HEK293 (cell line): Measurements from ENCODE around the gene STYXL1.

Experiments used
- CTCF ChIA-PET: fragments of 350-600 bp; formaldehyde crosslinking; extraction: SDS; loops from one replicate; lab custom pipeline; 2021; ENCODE audit warnings: antibody characterized with exemption; lab: Yijun Ruan, JAX
- POLR2A ChIA-PET: fragments of 300-600 bp; formaldehyde crosslinking; extraction: SDS; loops from one replicate; lab custom pipeline; 2020; ENCODE audit warnings: antibody characterized with exemption, inconsistent platforms; lab: Yijun Ruan, JAX
- H3K27ac ChIP-seq: fragments of 200-500 bp; sonication (Bioruptor generic); 2 replicates; pipeline ENCODE4 v1.5.1; 2014; ENCODE audit warnings: low read depth, low read length, control low read depth, inconsistent platforms; ENCODE audit errors: extremely low read depth
- H3K36me3 ChIP-seq, 2 experiments: fragments of 200-500 bp in 1 of 2; sonication (Bioruptor generic) in 1 of 2; 1 replicate in 1 of 2; 2 replicates in 1 of 2; pipeline ENCODE4 v1.5.1; 2014 to 2017; ENCODE audit warnings: inconsistent platforms in 2 of 2, low read length in 2 of 2; ENCODE audit not compliant: control insufficient read depth in 2 of 2, insufficient read depth in 1 of 2
- H3K4me1 ChIP-seq: fragments of 200-500 bp; sonication (Bioruptor generic); 2 replicates; pipeline ENCODE4 v1.5.1; 2014; ENCODE audit warnings: mild to moderate bottlenecking, low read length, inconsistent platforms; ENCODE audit not compliant: control insufficient read depth, insufficient read depth
- H3K4me3 ChIP-seq: 2 replicates; pipeline ENCODE4 v1.5.1; 2011; ENCODE audit warnings: low read depth, mild to moderate bottlenecking, control low read depth, low read length, moderate library complexity
- H3K9me3 ChIP-seq: fragments of 200-500 bp; sonication (Bioruptor generic); 2 replicates; pipeline ENCODE4 v1.5.1; 2014; ENCODE audit warnings: low read depth, low read length, inconsistent platforms; ENCODE audit not compliant: control insufficient read depth, insufficient read depth
- EGR2 ChIP-seq: fragments of 450-650 bp; formaldehyde crosslinking; IDR thresholded peaks from 2 replicates; pipeline ENCODE4 v1.5.1; 2016; ENCODE audit warnings: low read depth, missing biosample characterization, missing genetic modification characterization
- KLF1 ChIP-seq: fragments of 450-650 bp; formaldehyde crosslinking; IDR thresholded peaks from 2 replicates; pipeline ENCODE4 v1.5.1; 2016; ENCODE audit warnings: missing biosample characterization, missing genetic modification characterization
- SETDB1 ChIP-seq: IDR thresholded peaks from one replicate; pipeline ENCODE4 v1.6.1; 2017; ENCODE audit warnings: mild to moderate bottlenecking, low read length, moderate library complexity, mixed read lengths; ENCODE audit not compliant: insufficient read length
- SP7 ChIP-seq: fragments of 450-650 bp; formaldehyde crosslinking; IDR thresholded peaks from 2 replicates; pipeline ENCODE4 v1.5.1; 2016; ENCODE audit warnings: missing biosample characterization, missing genetic modification characterization
- ZBTB20 ChIP-seq: fragments of 450-650 bp; formaldehyde crosslinking; IDR thresholded peaks from 2 replicates; pipeline ENCODE4 v1.5.1; 2016; ENCODE audit warnings: missing biosample characterization, missing genetic modification characterization
- ZFP69B ChIP-seq: fragments of 450-650 bp; formaldehyde crosslinking; IDR thresholded peaks from 2 replicates; pipeline ENCODE4 v1.5.1; 2016; ENCODE audit warnings: missing biosample characterization, missing genetic modification characterization
- ZNF10 ChIP-seq: fragments of 450-650 bp; formaldehyde crosslinking; IDR thresholded peaks from 2 replicates; pipeline ENCODE4 v1.5.1; 2017; ENCODE audit warnings: missing biosample characterization, missing genetic modification characterization
- ZNF114 ChIP-seq: fragments of 450-650 bp; formaldehyde crosslinking; IDR thresholded peaks from 2 replicates; pipeline ENCODE4 v1.5.0; 2017; ENCODE audit warnings: missing biosample characterization, missing genetic modification characterization
- ZNF174 ChIP-seq: fragments of 450-650 bp; formaldehyde crosslinking; IDR thresholded peaks from 2 replicates; pipeline ENCODE4 v1.5.0; 2017; ENCODE audit warnings: missing biosample characterization, mild to moderate bottlenecking, missing genetic modification characterization
- ZNF202 ChIP-seq: fragments of 450-650 bp; formaldehyde crosslinking; IDR thresholded peaks from 2 replicates; pipeline ENCODE4 v1.5.1; 2016; ENCODE audit warnings: missing biosample characterization, missing genetic modification characterization, borderline replicate concordance
- ZNF473 ChIP-seq: fragments of 450-650 bp; formaldehyde crosslinking; IDR thresholded peaks from 2 replicates; pipeline ENCODE4 v1.5.1; 2017; ENCODE audit warnings: missing biosample characterization, missing genetic modification characterization
- ZNF514 ChIP-seq: fragments of 450-650 bp; formaldehyde crosslinking; IDR thresholded peaks from 2 replicates; pipeline ENCODE4 v1.5.1; 2016; ENCODE audit warnings: missing biosample characterization, missing genetic modification characterization
- ZNF571 ChIP-seq: fragments of 450-650 bp; formaldehyde crosslinking; IDR thresholded peaks from 2 replicates; pipeline ENCODE4 v1.5.0; 2017; ENCODE audit warnings: missing biosample characterization, missing genetic modification characterization
- ZNF610 ChIP-seq: fragments of 450-650 bp; formaldehyde crosslinking; IDR thresholded peaks from 2 replicates; pipeline ENCODE4 v1.5.1; 2016; ENCODE audit warnings: missing biosample characterization, missing genetic modification characterization, borderline replicate concordance
- ZNF768 ChIP-seq: fragments of 450-650 bp; formaldehyde crosslinking; IDR thresholded peaks from 2 replicates; pipeline ENCODE4 v1.5.1; 2018; ENCODE audit warnings: missing biosample characterization, mild to moderate bottlenecking, missing genetic modification characterization
- ZNF791 ChIP-seq: fragments of 450-650 bp; formaldehyde crosslinking; IDR thresholded peaks from 2 replicates; pipeline ENCODE4 v1.5.1; 2016; ENCODE audit warnings: missing biosample characterization, missing genetic modification characterization
- ZSCAN16 ChIP-seq: fragments of 450-650 bp; formaldehyde crosslinking; IDR thresholded peaks from 2 replicates; pipeline ENCODE4 v1.5.1; 2016; ENCODE audit warnings: missing biosample characterization, missing genetic modification characterization
- TF ChIP-seq, protein P1 (sequence below): fragments of 450-650 bp; formaldehyde crosslinking; IDR thresholded peaks from 2 replicates; pipeline ENCODE4 v1.5.1; 2016; ENCODE audit warnings: missing biosample characterization, missing genetic modification characterization, borderline replicate concordance
- TF ChIP-seq, protein P2 (sequence below): fragments of 450-650 bp; formaldehyde crosslinking; IDR thresholded peaks from 2 replicates; pipeline ENCODE4 v1.5.1; 2016; ENCODE audit warnings: missing biosample characterization, missing genetic modification characterization, borderline replicate concordance

The STYXL1 gene

DNA sequence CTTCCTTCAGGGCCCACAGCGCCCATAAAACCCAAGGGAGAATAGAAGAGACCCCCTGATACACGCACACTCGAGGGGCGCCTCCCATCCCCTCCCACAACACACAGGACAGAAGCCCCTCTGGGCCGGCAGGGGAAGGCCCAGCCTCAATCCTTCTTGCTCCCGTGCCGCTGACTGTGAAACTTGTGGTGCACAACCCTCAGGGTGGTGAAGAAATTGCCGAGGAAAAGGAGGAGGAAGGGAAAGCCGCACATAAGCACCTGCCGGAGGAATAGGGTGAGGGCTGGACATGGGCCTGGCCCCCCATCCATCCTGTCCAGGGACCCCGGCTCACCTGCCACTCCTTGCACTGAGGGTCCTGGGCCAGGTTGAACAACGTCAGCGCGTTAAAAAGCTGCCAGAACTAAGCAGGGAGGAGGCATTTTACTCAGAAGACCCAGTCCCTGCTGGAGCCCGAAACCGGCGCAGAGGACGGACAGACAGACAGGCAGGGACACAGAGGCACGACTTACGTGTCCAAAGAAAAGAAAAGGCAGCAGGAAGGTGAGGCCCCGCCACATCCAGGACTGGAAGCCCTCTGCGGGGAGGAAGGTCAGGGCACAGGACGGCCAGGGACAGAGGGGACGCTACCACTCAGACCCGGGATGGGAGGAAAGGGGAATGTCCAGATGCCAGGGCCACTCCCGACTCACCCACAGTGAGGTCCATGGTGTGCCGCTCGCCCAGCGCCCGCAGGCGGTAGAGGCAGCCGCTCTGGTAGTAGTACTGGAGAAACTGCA is 60.6 kb downstream of the STYXL1 start:
- H3K4me1 ChIP-seq: no peaks in the 10 kb centered on the region
- POLR2A ChIA-PET: no interaction called here
- TF ChIP-seq ZNF174 (tag by site-specific recombination): no peak
- TF ChIP-seq ZNF10 (tag by site-specific recombination): 0 out of 2 replicates have a peak, but pooled peaks have one; percentile 23
- no peak for TF ChIP-seq ZNF473
- TF ChIP-seq ZNF791 (tag by site-specific recombination): no peak
- no peak for TF ChIP-seq ZNF571 (tag by site-specific recombination)
- TF ChIP-seq, all 188 proteins: peak for 1
- no peak overlapping the region for H3K27ac ChIP-seq
- H3K4me3 ChIP-seq: no peak overlapping the region
- peaks cover 0 to 40% of the 10 kb centered on the region in 2 experiments; a peak in 1 of 3 replicates for H3K36me3 ChIP-seq
- CTCF ChIA-PET: no interaction called here
- no peaks in the 10 kb centered on the region for H3K9me3 ChIP-seq

DNA sequence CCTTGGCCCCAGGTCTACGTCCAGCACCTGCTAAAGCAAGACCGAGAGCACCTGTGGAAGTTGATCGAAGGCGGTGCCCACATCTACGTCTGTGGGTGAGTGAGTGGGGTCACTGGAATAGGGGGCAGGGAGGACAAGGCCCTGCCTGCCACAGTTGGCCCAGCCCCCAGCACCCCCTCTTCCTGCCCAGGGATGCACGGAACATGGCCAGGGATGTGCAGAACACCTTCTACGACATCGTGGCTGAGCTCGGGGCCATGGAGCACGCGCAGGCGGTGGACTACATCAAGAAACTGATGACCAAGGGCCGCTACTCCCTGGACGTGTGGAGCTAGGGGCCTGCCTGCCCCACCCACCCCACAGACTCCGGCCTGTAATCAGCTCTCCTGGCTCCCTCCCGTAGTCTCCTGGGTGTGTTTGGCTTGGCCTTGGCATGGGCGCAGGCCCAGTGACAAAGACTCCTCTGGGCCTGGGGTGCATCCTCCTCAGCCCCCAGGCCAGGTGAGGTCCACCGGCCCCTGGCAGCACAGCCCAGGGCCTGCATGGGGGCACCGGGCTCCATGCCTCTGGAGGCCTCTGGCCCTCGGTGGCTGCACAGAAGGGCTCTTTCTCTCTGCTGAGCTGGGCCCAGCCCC is 61.5 kb downstream of the STYXL1 start:
- peaks cover 0 to 44% of the 10 kb centered on the region in 2 experiments; a peak in 1 of 3 replicates for H3K36me3 ChIP-seq
- H3K27ac ChIP-seq: no peak overlapping the region
- POLR2A ChIA-PET: interaction anchor here (0.6 kb wide), 1 partner anchor 95 kb away, joined by 3 read pairs; no protein-coding TSS in a partner anchor
- CTCF ChIA-PET: no interaction called here
- H3K9me3 ChIP-seq: no peaks in the 10 kb centered on the region
- no peak overlapping the region for H3K4me3 ChIP-seq
- TF ChIP-seq ZNF10 (tag by site-specific recombination) (no peak), SP7 (tag by site-specific recombination) (no peak), ZNF114 (tag by site-specific recombination) (no peak), ZNF791 (tag by site-specific recombination) (no peak), ZNF768 (tag by site-specific recombination) (no peak), ZNF610 (tag by site-specific recombination) (no peak), ZBTB20 (tag by site-specific recombination) (no peak), ZNF202 (tag by site-specific recombination) (no peak), ZSCAN16 (tag by site-specific recombination) (no peak), EGR2 (no peak), SETDB1 (no peak), KLF1 (tag by site-specific recombination) (no peak), ZNF514 (tag by site-specific recombination) (no peak), ZFP69B (tag by site-specific recombination) (no peak)
- TF ChIP-seq, protein P1, sequence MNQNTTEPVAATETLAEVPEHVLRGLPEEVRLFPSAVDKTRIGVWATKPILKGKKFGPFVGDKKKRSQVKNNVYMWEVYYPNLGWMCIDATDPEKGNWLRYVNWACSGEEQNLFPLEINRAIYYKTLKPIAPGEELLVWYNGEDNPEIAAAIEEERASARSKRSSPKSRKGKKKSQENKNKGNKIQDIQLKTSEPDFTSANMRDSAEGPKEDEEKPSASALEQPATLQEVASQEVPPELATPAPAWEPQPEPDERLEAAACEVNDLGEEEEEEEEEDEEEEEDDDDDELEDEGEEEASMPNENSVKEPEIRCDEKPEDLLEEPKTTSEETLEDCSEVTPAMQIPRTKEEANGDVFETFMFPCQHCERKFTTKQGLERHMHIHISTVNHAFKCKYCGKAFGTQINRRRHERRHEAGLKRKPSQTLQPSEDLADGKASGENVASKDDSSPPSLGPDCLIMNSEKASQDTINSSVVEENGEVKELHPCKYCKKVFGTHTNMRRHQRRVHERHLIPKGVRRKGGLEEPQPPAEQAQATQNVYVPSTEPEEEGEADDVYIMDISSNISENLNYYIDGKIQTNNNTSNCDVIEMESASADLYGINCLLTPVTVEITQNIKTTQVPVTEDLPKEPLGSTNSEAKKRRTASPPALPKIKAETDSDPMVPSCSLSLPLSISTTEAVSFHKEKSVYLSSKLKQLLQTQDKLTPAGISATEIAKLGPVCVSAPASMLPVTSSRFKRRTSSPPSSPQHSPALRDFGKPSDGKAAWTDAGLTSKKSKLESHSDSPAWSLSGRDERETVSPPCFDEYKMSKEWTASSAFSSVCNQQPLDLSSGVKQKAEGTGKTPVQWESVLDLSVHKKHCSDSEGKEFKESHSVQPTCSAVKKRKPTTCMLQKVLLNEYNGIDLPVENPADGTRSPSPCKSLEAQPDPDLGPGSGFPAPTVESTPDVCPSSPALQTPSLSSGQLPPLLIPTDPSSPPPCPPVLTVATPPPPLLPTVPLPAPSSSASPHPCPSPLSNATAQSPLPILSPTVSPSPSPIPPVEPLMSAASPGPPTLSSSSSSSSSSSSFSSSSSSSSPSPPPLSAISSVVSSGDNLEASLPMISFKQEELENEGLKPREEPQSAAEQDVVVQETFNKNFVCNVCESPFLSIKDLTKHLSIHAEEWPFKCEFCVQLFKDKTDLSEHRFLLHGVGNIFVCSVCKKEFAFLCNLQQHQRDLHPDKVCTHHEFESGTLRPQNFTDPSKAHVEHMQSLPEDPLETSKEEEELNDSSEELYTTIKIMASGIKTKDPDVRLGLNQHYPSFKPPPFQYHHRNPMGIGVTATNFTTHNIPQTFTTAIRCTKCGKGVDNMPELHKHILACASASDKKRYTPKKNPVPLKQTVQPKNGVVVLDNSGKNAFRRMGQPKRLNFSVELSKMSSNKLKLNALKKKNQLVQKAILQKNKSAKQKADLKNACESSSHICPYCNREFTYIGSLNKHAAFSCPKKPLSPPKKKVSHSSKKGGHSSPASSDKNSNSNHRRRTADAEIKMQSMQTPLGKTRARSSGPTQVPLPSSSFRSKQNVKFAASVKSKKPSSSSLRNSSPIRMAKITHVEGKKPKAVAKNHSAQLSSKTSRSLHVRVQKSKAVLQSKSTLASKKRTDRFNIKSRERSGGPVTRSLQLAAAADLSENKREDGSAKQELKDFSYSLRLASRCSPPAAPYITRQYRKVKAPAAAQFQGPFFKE (tag by site-specific recombination): no peak
- TF ChIP-seq, protein P2, sequence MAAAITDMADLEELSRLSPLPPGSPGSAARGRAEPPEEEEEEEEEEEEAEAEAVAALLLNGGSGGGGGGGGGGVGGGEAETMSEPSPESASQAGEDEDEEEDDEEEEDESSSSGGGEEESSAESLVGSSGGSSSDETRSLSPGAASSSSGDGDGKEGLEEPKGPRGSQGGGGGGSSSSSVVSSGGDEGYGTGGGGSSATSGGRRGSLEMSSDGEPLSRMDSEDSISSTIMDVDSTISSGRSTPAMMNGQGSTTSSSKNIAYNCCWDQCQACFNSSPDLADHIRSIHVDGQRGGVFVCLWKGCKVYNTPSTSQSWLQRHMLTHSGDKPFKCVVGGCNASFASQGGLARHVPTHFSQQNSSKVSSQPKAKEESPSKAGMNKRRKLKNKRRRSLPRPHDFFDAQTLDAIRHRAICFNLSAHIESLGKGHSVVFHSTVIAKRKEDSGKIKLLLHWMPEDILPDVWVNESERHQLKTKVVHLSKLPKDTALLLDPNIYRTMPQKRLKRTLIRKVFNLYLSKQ: no peak
- no peaks in the 10 kb centered on the region for H3K4me1 ChIP-seq
